Ramos (cell line): ENCODE data around the gene TXNRD3.

ENCODE experiments used
- in situ Hi-C: fragments of 300-500 bp; cut with MboI; formaldehyde crosslinking; loops from one replicate; pipeline ENCODE4 v1.14.3; 2022; ENCODE audit warnings: low sequenced_read_pairs; ENCODE audit not compliant: unreplicated experiment

The TXNRD3 gene

GRCh38 chr3:126557761-126558160 lies 97.2 kb downstream of the TXNRD3 start:
- in situ Hi-C loops: no loop called here

- in situ Hi-C loops: no loop called here
Observed at GRCh38 chr3:126557415-126557745, 97.5 kb downstream of the TXNRD3 start.
